Kasumi-1 (cell line): ENCODE results near the gene OXCT2.
"Not testable (repeated sequence)": the region's sequence is repeated elsewhere in the genome, so short reads cannot be mapped to it uniquely, and the experiment has no call there.

Experiments
- DNase-seq, 2 experiments: peaks; one replicate each; lab custom pipeline; 2025; lab: John Stamatoyannopoulos, UW

OXCT2 gene

GRCh38 chr1:39787468-39787867, 16.3 kb upstream of the OXCT2 start:
- DNase-seq: no peak

GRCh38 chr1:39787108-39787375, 15.9 kb upstream of the OXCT2 start:
- not testable (repeated sequence) for DNase-seq

- not testable (repeated sequence) for DNase-seq
Observed at GRCh38 chr1:39786303-39787107, 15.4 kb upstream of the OXCT2 start.

GRCh38 chr1:39782685-39783084, 11.5 kb upstream of the OXCT2 start:
- DNase-seq: not testable (repeated sequence)

GRCh38 chr1:39782103-39782502, 11.0 kb upstream of the OXCT2 start:
- no peak for DNase-seq

- no peak for DNase-seq
Observed at GRCh38 chr1:39781349-39781715, 10.2 kb upstream of the OXCT2 start.

GRCh38 chr1:39779821-39780220, 8.7 kb upstream of the OXCT2 start:
- DNase-seq: no peak

- peak; percentile 1 to 2 for DNase-seq
Observed at GRCh38 chr1:39779137-39779536, 8.0 kb upstream of the OXCT2 start.

GRCh38 chr1:39778463-39779099, 7.4 kb upstream of the OXCT2 start:
- DNase-seq: not testable (repeated sequence)

- DNase-seq: not testable (repeated sequence)
Observed at GRCh38 chr1:39777896-39778295, 6.7 kb upstream of the OXCT2 start.

GRCh38 chr1:39777306-39777705, 6.2 kb upstream of the OXCT2 start:
- no peak for DNase-seq

- no peak for DNase-seq
Observed at GRCh38 chr1:39776886-39777285, 5.7 kb upstream of the OXCT2 start.

GRCh38 chr1:39776400-39776713, 5.2 kb upstream of the OXCT2 start:
- no peak for DNase-seq

GRCh38 chr1:39775676-39776399, 4.7 kb upstream of the OXCT2 start:
- DNase-seq: not testable (repeated sequence)

- DNase-seq: not testable (repeated sequence)
Observed at GRCh38 chr1:39775141-39775540, 4.0 kb upstream of the OXCT2 start.

GRCh38 chr1:39773369-39773979, 2.3 kb upstream of the OXCT2 start:
- not testable (repeated sequence) for DNase-seq

- not testable (repeated sequence) for DNase-seq
Observed at GRCh38 chr1:39770100-39771021, 787 bp downstream of the OXCT2 start.

- DNase-seq: not testable (repeated sequence)
Observed at GRCh38 chr1:39769502-39769901, 1.6 kb downstream of the OXCT2 start.

- DNase-seq: not testable (repeated sequence)
Observed at GRCh38 chr1:39766466-39766865, 4.7 kb downstream of the OXCT2 start.

GRCh38 chr1:39764512-39764911, 6.6 kb downstream of the OXCT2 start:
- DNase-seq: not testable (repeated sequence)

- DNase-seq: not testable (repeated sequence)
Observed at GRCh38 chr1:39763619-39764374, 7.4 kb downstream of the OXCT2 start.
